ENCODE results near the gene SLC15A1.

Gene SLC15A1

DNA sequence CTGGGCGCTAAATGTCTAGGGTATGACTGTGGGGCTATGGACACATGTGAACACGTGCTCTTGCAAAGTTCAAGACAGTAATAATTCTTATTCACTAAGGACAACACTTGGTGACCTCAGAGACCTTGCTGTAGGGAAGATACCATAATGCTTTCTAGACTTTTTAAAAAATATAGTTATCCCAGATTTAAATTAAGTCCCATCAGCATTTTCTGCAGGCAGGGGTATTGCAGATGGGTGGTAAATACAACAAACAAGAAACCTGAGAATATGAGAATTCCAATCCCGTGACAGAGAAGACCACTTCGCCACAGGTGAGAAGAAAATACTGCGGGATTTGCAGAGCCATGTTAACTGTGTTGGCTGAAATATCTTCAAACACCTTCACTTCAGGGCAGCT lies 65.2 kb downstream of the SLC15A1 start:
- TF ChIP-seq, protein P1, sequence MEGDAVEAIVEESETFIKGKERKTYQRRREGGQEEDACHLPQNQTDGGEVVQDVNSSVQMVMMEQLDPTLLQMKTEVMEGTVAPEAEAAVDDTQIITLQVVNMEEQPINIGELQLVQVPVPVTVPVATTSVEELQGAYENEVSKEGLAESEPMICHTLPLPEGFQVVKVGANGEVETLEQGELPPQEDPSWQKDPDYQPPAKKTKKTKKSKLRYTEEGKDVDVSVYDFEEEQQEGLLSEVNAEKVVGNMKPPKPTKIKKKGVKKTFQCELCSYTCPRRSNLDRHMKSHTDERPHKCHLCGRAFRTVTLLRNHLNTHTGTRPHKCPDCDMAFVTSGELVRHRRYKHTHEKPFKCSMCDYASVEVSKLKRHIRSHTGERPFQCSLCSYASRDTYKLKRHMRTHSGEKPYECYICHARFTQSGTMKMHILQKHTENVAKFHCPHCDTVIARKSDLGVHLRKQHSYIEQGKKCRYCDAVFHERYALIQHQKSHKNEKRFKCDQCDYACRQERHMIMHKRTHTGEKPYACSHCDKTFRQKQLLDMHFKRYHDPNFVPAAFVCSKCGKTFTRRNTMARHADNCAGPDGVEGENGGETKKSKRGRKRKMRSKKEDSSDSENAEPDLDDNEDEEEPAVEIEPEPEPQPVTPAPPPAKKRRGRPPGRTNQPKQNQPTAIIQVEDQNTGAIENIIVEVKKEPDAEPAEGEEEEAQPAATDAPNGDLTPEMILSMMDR (conservative IDR thresholded peaks at IDR 0.05), result no peak
- TF ChIP-seq ZFX (IDR thresholded peaks at IDR 0.05), result no peak
- H3K27ac ChIP-seq, result no peak overlapping the region

DNA sequence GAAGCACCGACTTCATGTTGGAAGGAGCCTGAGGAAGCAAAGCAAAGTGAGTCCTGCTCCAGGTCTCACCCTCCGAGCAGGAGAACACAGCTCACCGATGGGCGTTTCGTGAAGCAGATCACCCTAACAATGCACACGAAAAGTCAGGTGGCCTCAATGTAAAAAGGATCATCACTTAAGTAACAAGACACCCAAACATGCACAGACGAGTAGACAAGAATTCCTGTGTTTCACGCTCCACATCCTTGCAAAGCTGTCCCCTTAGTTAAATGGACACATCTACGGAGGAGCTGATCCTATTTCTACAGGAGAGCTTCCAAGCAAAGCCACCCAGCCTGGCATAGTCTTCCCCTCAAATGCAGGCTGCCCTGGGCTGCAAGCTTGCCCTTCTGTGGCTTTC lies 66.2 kb downstream of the SLC15A1 start:
- H3K27ac ChIP-seq, result no peak overlapping the region
- TF ChIP-seq, protein P1 (conservative IDR thresholded peaks at IDR 0.05), result no peak
- TF ChIP-seq ZFX (IDR thresholded peaks at IDR 0.05), result no peak

DNA sequence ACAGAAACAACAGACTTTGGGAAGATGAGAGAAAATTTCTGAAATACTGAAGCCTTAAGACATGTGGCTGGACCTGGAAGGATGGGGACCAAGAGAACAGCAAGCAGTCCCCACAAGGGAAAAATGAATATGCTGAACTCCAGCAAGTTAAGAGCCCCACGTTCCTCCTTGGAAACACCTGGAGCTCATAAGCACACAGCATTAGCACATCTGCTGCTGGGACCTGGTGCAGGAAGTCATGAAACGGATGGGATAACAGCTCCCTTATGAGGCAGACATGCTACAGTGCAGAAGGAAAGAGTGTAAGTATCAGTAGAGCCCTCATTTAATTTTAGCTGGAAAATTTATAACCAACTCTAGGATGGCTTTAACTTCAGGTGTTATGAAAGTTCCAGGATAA lies 67.3 kb downstream of the SLC15A1 start:
- TF ChIP-seq, protein P1 (conservative IDR thresholded peaks at IDR 0.05), result no peak
- no peak for TF ChIP-seq ZFX (IDR thresholded peaks at IDR 0.05)

DNA sequence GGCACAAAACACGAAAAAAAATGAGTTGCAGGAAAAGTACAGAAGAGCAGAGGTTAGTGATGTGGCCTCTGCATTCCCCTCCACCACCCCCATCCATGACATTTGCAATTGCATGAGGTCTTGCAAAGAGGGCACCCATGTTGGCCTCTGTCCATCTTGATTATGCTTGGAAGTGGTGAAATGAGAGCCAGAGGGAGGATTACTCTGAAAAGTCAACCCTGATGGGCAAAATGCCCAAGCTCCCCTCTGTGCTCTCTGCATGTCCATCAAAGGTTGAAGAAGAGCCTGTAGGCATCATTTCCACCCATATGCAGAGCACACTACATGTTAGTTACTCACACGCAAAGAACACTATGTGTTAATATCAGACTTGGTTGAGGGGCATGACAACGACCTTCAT lies 71.4 kb downstream of the SLC15A1 start:
- TF ChIP-seq, protein P1 (conservative IDR thresholded peaks at IDR 0.05), result no peak
- no peak for TF ChIP-seq ZFX (IDR thresholded peaks at IDR 0.05)
- H3K27ac ChIP-seq, result no peak overlapping the region

More for the DNA sequence above, 67.3 kb downstream of the SLC15A1 start:
- H3K27ac ChIP-seq, result no peak overlapping the region

DNA sequence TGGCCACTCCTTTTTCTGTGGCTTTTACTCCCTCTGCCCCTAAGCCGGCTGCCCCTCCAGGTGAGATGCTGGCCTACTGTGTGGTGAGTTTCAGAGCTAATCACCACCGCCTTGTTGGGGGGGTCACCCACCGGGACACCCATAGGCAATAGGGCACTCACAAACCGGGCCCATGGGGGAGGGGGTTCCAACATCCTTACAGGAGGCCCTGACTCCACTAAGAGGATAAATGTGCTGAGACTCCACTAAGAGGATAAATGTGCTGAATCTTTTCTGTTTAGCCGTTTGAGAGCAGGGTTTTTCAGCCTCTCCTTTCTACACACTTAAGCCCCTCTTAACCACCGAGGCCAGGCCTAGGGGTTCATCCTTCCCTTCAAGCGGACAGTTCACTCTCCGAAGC lies 73.7 kb downstream of the SLC15A1 start:
- TF ChIP-seq ZFX (IDR thresholded peaks at IDR 0.05), result no peak
- TF ChIP-seq, protein P1 (conservative IDR thresholded peaks at IDR 0.05), result no peak
- no peak overlapping the region for H3K27ac ChIP-seq

DNA sequence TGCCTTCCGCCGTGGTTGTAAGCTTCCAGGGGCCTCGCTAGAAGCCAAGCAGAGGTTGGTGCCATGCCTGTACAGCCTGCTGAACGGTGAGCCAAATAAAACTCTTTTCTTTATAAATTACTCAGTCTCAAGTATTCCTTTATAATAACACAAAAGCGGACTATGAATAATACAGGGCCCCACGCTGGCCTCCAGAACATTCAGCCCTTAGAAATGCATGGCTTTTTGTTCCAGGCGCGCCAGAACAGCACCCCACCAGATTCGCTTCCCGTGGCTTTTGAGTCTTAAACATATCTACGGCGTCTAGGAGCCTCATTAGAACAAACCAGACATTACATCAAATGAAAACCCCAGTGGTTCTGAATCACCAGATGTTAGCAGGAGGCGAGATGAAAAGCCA lies 75.1 kb downstream of the SLC15A1 start:
- TF ChIP-seq, protein P1 (conservative IDR thresholded peaks at IDR 0.05), result no peak
- TF ChIP-seq ZFX (IDR thresholded peaks at IDR 0.05), result no peak

DNA sequence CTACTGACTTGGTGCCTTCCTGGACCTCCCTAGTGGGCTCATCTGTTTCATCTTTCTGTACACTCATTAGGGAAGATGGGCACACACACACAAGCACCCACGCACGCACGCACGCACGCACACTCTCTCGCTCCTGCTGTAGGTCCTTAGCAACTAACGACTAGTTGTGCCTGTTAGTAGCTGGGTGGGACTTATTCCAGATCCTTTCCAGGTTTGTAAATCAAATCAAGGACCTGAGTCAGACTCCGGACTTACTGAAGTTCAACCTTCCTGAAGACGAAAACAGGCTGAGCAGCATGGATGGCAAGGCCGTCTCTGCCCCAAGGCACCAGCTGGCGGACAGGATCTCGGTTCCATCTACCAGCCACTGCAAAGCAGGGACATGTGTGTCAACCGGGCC lies 76.2 kb downstream of the SLC15A1 start:
- no peak overlapping the region for H3K27ac ChIP-seq
- no peak for TF ChIP-seq ZFX (IDR thresholded peaks at IDR 0.05)
- TF ChIP-seq, protein P1 (conservative IDR thresholded peaks at IDR 0.05), result no peak

More for the DNA sequence above, 75.1 kb downstream of the SLC15A1 start:
- no peak overlapping the region for H3K27ac ChIP-seq
